ENCODE measurements around the gene NRXN3. TPM values are rescaled to one million over a fixed set of nuclear protein-coding genes. Genes with fewer than 3 reads are reported as not detected.

The NRXN3 gene
- total RNA-seq, 1 donor from 2014 or later, result 5.9 TPM

DNA sequence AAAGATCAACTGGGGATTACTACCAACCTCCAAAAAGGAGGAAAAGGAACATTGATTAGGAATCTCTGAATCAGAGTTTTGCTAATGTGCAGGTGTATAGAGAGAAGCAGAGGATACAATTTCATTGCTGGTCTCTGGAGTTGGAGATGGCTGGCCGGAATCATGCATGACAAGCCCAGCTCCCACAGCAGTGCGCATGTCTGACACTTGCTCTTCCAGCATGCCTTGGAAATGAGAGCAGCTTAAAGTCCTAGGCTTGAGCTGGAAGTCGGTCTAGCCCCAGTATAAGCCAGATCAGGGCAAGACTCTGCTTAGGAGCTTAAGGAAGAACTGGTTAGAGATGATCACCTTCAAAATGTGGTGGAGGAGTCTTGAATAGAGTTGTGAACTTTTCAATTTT lies 1298.3 kb downstream of the NRXN3 start:
- no peak for DNase-seq (ENCODE audit: low spot score)
- Histone ChIP-seq H3K27ac (no peak overlapping the region), H3K36me3 (no peaks in the 10 kb centered on the region), H3K4me3 (no peak overlapping the region), H4K20me1 (ENCODE audit: low read depth) (no peaks in the 10 kb centered on the region), H2AFZ (replicated peaks) (no peak overlapping the region), H3F3A (ENCODE audit: low read depth) (peaks cover 12% of the 10 kb centered on the region), H3K4me2 (no peak overlapping the region), H3K79me2 (ENCODE audit: low read depth) (no peaks in the 10 kb centered on the region), H3K9me3 (ENCODE audit: low read depth) (no peaks in the 10 kb centered on the region), H3K9ac (no peak overlapping the region), H3K27me3 (no peaks in the 10 kb centered on the region), H3K4me1 (peaks cover 25% of the 10 kb centered on the region)
- Mint-ChIP-seq H3K27ac (no peak overlapping the region), H3K4me3 (no peak overlapping the region), H3K36me3 (no peaks in the 10 kb centered on the region), H3K27me3 (ENCODE audit: insufficient read depth, low read depth) (peaks cover 9% of the 10 kb centered on the region), H3K4me1 (peaks cover 19% of the 10 kb centered on the region), H3K9me3 (no peaks in the 10 kb centered on the region)
- TF ChIP-seq EZH2 (IDR thresholded peaks at IDR 0.05) (no peak), EZH2phosphoT487 (IDR thresholded peaks at IDR 0.05) (no peak)
- TF ChIP-seq, protein P1, sequence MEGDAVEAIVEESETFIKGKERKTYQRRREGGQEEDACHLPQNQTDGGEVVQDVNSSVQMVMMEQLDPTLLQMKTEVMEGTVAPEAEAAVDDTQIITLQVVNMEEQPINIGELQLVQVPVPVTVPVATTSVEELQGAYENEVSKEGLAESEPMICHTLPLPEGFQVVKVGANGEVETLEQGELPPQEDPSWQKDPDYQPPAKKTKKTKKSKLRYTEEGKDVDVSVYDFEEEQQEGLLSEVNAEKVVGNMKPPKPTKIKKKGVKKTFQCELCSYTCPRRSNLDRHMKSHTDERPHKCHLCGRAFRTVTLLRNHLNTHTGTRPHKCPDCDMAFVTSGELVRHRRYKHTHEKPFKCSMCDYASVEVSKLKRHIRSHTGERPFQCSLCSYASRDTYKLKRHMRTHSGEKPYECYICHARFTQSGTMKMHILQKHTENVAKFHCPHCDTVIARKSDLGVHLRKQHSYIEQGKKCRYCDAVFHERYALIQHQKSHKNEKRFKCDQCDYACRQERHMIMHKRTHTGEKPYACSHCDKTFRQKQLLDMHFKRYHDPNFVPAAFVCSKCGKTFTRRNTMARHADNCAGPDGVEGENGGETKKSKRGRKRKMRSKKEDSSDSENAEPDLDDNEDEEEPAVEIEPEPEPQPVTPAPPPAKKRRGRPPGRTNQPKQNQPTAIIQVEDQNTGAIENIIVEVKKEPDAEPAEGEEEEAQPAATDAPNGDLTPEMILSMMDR (IDR thresholded peaks at IDR 0.05), result no peak

DNA sequence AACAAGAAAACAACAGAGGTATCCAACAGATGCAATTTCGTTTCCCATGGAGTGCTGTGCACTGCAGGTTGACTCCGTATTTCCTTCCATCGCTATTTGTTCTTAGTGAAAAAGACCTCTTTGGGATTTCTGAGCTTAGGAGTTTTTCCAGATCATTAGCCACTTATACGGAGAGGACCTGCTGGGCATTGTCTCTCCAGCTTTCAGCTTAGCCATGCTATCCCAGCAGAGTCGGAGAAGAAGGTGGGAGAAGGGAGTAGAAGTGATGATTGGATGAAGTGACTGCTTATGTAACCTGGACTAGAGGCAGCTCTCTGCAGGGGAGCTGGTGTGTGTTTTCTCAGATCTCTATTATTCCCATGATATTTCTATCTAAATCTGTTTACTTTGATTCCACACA lies 1303.5 kb downstream of the NRXN3 start:
- peak; percentile 79 for DNase-seq (ENCODE audit: low spot score)
- Histone ChIP-seq H3K4me3 (peak overlapping the region; percentile 29), H4K20me1 (ENCODE audit: low read depth) (no peaks in the 10 kb centered on the region), H3K36me3 (no peaks in the 10 kb centered on the region), H3F3A (ENCODE audit: low read depth) (peaks cover 27% of the 10 kb centered on the region), H3K4me2 (peak overlapping the region; percentile 70), H3K9ac (no peak overlapping the region), H3K27me3 (no peaks in the 10 kb centered on the region), H3K9me3 (ENCODE audit: low read depth) (no peaks in the 10 kb centered on the region), H3K4me1 (peaks cover 59% of the 10 kb centered on the region), H3K79me2 (ENCODE audit: low read depth) (no peaks in the 10 kb centered on the region), H2AFZ (replicated peaks) (no peak overlapping the region), H3K27ac (peak overlapping the region; percentile 88)
- Mint-ChIP-seq H3K27me3 (ENCODE audit: insufficient read depth, low read depth) (peaks cover 10% of the 10 kb centered on the region), H3K4me3 (peak overlapping the region; percentile 59), H3K9me3 (no peaks in the 10 kb centered on the region), H3K4me1 (peaks cover 28% of the 10 kb centered on the region), H3K27ac (no peak overlapping the region), H3K36me3 (no peaks in the 10 kb centered on the region)
- TF ChIP-seq, protein P1 (IDR thresholded peaks at IDR 0.05), result no peak
- no peak for TF ChIP-seq EZH2phosphoT487 (IDR thresholded peaks at IDR 0.05)
- TF ChIP-seq EZH2 (IDR thresholded peaks at IDR 0.05), result no peak

DNA sequence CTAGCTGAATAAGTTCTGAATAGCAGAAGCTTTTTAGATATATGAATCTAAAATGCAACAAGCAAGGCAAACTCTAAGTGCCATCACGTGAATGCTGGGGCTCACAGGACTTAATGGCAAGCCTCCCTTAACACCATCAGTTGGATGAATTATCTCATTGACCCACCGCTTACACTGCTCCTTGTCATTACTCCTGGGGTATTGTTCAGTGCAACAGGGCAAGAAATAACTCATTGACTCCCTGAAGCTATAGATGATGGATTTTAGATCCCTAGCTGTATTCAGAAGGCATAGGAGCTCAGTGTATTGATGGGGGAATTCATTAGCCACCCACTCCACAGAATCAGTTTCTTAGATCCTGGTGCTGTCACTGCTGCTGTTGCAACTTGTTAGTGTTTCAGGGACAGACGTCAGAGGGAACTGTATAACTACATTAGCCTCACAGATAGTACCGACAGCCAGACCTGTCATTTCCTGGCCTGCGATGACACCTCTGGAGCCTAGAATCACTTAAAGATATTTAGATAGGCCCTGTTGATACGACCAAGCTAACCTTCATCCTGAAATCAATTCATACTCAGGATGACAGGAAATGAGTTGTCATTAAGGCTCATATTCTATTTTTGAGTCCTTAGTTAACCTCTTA lies 1305.8 kb downstream of the NRXN3 start:
- Mint-ChIP-seq H3K27me3 (ENCODE audit: insufficient read depth, low read depth) (peaks cover 8% of the 10 kb centered on the region), H3K4me3 (no peak overlapping the region), H3K27ac (no peak overlapping the region), H3K4me1 (peaks cover 33% of the 10 kb centered on the region), H3K36me3 (no peaks in the 10 kb centered on the region), H3K9me3 (no peaks in the 10 kb centered on the region)
- no peaks in the 10 kb centered on the region for H3K79me2 ChIP-seq (ENCODE audit: low read depth)
- no peak overlapping the region for H3K4me3 ChIP-seq
- H3F3A ChIP-seq (ENCODE audit: low read depth), result peaks cover 27% of the 10 kb centered on the region
- H3K27ac ChIP-seq, result no peak overlapping the region
- TF ChIP-seq, protein P1 (IDR thresholded peaks at IDR 0.05), result no peak
- no peak for TF ChIP-seq EZH2 (IDR thresholded peaks at IDR 0.05)
- DNase-seq (ENCODE audit: low spot score), result peak; percentile 25
- no peaks in the 10 kb centered on the region for H4K20me1 ChIP-seq (ENCODE audit: low read depth)
- peak overlapping the region; percentile 39 for H3K4me2 ChIP-seq
- no peak overlapping the region for H3K9ac ChIP-seq
- no peaks in the 10 kb centered on the region for H3K27me3 ChIP-seq
- H3K4me1 ChIP-seq, result peaks cover 70% of the 10 kb centered on the region
- H3K36me3 ChIP-seq, result no peaks in the 10 kb centered on the region
- no peak overlapping the region for H2AFZ ChIP-seq (replicated peaks)
- H3K9me3 ChIP-seq (ENCODE audit: low read depth), result no peaks in the 10 kb centered on the region
